Gastroesophageal sphincter (tissue), 3 donors: ENCODE measurements around the gene HERC4.

ENCODE experiments used
- POLR2AphosphoS5 ChIP-seq: sonication (generic); formaldehyde crosslinking; IDR thresholded peaks from one replicate; pipeline ENCODE4 v1.6.1; 2017; ENCODE audit warnings: antibody characterized with exemption
- TF ChIP-seq, protein P1 (sequence below), 4 experiments: fragments of 200-600 bp in 2 of 4; fragments of 450-650 bp in 2 of 4; sonication (generic) in 1 of 4; IDR thresholded peaks; one replicate each; pipeline ENCODE4 v1.5.1; 2017 to 2019; ENCODE audit warnings: antibody characterized with exemption in 4 of 4, mild to moderate bottlenecking in 2 of 4, moderate library complexity in 2 of 4

DNA sequence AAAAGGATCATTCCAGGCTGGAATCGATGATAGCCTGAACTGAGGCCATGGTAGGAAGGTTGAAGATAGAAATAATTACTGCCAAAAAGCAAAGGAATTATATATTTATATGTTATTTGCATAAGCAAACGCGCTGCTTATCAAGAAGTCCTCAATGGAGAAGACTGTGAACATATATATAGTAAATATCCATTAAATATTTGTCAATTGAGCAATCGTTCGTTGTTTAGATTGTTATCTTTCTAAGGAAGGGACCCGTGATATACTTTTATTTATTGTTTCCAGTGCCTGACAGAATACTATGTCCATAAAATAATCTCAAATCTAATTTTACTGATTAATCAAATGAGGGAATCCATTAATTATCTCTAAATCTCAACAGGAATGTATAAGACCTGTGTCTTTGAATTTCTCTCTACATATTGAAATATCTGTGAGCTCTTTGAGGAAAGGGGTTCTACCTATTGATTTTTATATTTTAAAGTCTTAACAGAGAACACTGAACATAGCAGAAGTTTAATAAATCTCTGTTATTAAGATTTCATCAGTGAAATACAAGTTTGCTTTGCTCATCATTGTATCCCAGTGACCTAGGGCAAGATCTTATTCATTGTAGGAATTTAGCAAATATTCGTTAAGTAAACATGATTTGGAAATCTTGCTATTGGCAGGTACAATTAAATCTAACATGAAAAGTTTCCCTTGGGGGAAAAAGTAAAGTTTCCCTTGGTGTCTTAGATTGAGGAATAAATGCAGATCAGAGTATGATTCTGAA is 12.0 kb upstream of the HERC4 start:
- TF ChIP-seq, protein P1, sequence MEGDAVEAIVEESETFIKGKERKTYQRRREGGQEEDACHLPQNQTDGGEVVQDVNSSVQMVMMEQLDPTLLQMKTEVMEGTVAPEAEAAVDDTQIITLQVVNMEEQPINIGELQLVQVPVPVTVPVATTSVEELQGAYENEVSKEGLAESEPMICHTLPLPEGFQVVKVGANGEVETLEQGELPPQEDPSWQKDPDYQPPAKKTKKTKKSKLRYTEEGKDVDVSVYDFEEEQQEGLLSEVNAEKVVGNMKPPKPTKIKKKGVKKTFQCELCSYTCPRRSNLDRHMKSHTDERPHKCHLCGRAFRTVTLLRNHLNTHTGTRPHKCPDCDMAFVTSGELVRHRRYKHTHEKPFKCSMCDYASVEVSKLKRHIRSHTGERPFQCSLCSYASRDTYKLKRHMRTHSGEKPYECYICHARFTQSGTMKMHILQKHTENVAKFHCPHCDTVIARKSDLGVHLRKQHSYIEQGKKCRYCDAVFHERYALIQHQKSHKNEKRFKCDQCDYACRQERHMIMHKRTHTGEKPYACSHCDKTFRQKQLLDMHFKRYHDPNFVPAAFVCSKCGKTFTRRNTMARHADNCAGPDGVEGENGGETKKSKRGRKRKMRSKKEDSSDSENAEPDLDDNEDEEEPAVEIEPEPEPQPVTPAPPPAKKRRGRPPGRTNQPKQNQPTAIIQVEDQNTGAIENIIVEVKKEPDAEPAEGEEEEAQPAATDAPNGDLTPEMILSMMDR (IDR thresholded peaks at IDR 0.05): no peak
- TF ChIP-seq POLR2AphosphoS5: no peak
